Activated CD4-positive, alpha-beta T cell treated with anti-CD3 and anti-CD28 coated beads, Interleukin-2, amount 50 U/mL, for 48 hours (primary cell): ENCODE measurements around the gene CDK5RAP3.
"Not testable (repeated sequence)": the region's sequence is repeated elsewhere in the genome, so short reads cannot be mapped to it uniquely, and the experiment has no call there.

ENCODE experiments used
- DNase-seq, 2 experiments: peaks; one replicate each; pipeline ENCODE4 v3.0.0-alpha.2; 2020

The CDK5RAP3 gene

GRCh38 chr17:48001657-48002056 lies 30.7 kb downstream of the CDK5RAP3 start:
- not testable (repeated sequence) for DNase-seq

DNA sequence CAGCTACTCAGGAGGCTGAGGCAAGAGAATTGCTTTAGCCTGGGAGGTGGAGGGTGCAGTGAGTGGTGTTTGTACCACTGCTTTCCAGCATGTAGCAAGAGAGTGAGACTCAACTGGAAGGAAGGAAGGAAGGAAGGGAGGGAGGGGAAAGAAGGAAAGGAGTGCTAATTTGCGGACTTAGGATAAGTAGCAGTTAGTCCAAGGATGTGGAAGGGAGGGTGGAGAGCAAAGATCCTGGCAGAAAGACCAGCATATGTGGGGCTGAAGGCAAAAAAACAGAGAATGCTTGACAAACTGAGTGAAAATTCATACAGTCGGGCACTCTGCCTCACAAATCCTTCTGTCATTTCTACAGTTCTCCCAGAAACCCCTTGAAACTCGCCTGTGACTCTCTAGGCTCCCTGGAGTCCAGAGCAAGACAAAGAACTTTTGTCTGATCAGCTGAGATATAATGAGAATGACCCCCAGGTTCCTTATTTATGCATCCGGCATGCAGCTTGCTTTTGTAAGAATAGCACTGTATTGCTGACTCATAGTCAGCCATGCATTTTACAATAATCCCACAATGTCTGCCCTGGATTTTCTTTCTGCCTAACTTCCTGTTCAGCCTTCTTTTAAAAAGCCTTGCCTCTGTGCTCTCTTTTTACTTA lies 31.5 kb downstream of the CDK5RAP3 start:
- no peak for DNase-seq

DNA sequence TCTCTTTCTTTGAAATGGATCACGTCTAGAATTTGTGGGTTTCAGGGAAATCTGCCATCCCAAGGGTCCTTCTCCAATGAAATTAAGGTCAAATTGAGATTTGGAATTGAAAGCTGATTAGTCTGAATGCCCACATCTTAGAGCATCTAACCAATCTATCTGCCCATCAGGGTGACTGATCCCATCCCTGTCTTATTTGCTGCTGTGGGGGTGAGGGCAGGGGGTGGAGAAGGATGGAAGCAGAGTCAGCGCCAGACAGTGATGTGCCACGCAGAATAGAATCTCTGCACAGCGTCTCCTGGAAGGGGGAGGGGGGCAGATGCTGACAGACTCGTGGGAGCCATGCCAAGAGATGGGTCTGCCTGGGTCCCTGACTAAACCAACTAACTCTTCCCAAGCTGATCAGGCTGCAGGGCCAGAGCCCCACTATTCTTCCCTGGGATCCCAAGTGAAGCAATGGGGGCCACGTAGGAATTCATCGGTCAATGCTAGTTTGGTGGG lies 32.1 kb downstream of the CDK5RAP3 start:
- DNase-seq = no peak

- no peak for DNase-seq
These were observed 32.7 kb downstream of the CDK5RAP3 start for GRCh38 chr17:48003417-48004151.

DNA sequence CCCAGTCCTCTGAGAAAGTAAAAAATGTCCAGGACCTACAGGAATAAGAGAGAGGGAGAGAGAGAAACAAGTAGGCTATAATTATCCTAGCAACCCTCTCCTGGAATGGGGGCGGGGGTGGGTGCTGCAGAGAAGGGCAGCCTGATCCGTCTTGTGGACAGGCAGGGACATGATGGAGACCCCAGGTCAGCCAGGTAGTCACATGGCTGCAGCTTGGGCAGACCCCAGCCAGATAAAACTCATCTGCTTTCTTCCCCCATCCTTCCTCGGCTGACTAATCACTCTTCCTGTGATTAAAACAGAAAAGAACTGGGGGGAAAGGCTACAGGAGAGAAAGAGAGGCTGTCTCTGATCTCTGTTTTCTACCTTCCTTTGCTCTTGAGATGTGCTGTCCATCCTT lies 34.1 kb downstream of the CDK5RAP3 start:
- no peak for DNase-seq

DNA sequence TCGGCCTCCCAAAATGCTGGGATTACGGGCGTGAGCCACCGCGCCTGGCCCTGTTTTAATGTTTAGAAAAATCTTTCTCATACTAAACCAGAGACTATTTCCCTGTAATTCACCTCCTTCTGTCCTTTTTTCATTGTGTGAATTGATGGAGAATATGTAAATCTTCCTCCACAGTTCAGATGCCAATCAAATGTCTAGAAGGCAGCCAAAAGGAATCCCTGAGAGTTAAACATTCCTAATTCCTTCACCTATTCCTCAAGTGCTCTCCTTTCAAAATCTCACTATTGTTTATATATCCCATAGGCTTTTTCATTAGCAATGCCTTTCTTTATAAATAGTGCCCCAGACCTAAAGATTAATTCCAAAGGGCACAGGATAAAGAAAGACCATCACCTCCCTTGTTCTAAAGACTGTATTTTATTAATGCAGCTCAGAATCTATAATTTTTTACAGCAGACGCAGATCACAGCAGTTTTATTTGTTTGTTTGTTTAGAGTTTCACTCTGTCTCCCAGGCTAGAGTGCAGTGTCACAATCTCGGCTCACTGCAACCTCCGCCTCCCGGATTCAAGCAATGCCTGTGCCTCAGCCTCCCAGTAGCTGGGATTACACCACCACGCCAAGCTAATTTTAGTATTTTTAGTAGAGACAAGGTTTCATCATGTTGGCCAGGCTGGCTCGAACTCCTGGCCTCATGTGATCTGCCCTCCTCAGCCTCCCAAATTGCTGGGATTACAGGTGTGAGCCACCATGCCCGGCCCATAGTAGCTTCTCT lies 36.2 kb downstream of the CDK5RAP3 start:
- DNase-seq = no peak

DNA sequence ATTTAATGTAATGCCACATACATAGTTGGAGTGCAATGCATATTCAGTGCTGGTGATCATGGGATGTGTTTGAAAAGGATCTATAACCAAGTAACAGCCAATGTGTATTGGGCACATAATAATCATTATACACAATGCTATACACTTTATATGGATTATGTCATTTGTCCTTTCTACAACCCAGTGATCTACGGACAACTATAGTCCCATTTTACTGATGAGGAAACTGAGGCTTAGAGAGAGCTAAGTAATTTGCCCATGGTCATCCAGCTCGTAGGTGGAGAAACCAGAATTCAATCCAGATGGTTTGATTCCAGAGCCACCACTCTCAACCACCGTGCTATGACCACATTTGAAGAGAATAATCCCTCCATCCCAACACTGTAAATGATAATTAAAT lies 39.3 kb downstream of the CDK5RAP3 start:
- no peak for DNase-seq

- peak; percentile 41 to 57 for DNase-seq
These were observed 40.7 kb downstream of the CDK5RAP3 start for GRCh38 chr17:48011405-48012150.

DNA sequence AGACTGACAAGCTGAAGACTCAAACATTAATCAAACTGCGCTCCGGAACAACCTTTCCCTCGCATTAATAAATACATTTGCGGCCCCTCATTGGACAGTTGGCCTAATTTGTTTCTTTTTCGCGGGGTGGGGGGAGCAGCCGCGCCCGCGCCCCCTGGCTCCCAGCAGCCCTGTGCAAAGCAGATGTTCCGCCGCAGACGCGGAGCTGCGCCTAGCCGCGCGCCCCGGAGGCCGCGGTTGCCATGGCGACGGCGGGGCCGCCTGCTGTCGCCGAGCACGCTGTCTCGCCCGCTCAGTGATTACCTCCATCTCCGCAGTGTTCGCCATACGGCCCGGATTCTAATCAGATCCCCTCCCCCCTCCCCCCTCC lies 41.2 kb downstream of the CDK5RAP3 start:
- DNase-seq = peak; percentile 59 to 66

DNA sequence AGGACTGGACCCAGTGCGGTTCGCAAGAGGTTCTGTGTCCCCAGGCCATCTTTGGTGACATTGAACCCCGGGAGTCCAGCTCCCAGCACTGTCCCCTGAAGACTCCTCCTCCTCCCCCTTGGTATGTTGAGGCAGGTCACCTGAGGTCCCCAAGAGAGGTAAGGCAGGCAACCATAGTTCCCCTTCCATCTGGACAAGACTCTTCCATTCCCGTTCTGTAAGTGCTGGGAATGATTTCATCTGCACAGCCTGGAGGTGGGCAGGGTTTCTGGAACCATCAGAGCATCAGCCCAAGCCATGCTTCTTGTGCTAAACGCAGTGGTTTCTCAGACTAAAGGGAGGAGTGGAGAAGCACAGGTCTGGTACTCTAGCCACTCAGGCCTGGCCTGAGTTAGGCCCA lies 41.7 kb downstream of the CDK5RAP3 start:
- no peak for DNase-seq

- DNase-seq = no peak
These were observed 43.1 kb downstream of the CDK5RAP3 start for GRCh38 chr17:48013876-48014594.

DNA sequence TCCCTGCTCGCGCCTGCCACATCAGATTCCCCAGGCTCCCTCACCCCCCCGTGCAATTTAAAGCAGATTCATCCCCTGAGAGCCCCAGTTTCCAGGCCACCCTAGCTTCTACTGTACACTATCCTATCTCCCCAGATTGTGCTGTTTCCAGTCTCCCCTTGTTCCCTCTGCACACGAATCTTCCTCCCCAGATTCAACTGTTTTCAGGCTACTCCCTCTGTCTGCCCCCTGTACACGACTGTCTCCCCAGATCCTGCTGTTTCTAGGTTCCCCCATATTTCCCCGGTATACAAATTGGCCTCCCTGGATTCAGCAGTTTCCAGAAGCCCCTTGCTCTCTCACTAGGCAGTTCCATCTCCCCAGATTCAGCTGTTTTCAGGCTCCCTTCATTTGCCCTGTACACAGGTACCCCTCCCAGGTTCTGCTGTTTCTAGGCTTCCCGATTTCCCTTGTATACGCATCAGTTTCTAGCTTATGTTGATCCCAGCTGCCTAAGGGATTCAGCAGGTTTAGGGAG lies 43.7 kb downstream of the CDK5RAP3 start:
- no peak for DNase-seq

GRCh38 chr17:48016112-48016511 lies 45.2 kb downstream of the CDK5RAP3 start:
- DNase-seq = no peak

DNA sequence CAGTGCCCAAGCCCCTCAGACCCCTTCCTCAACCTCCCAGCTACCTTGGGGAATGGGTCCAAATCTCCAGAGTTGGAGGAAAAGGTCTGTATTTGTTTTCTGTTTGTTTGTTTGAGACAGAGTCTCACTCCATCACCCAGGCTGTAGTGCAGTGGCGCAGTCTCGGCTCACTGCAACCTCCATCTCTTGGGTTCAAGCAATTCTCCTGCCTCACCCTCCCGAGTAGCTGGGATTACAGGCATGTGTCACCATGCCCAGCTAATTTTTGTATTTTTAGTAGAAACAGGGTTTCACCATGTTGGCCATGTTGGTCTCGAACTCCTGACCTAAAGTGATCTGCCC lies 46.9 kb downstream of the CDK5RAP3 start:
- DNase-seq = not testable (repeated sequence)

DNA sequence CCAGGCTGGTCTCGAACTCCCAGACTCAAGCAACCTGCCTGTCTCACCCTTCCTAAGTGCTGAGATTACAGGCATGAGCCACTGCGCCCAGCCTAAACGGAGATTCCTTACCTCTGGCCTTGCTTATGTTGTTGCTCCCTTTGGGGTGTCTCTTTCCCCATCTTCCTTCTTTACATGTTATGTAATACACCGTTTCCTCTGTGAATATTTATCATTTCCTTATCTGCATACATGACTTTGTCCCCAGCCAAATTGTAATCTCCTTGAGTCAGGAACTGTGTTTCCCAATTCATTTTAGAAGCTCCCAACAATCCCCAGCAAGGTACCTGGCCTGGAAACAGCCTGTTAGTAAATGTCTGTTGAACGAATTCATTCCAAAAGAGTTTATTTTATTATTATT lies 51.0 kb downstream of the CDK5RAP3 start:
- DNase-seq = no peak

- no peak for DNase-seq
These were observed 52.0 kb downstream of the CDK5RAP3 start for GRCh38 chr17:48022901-48023300.

DNA sequence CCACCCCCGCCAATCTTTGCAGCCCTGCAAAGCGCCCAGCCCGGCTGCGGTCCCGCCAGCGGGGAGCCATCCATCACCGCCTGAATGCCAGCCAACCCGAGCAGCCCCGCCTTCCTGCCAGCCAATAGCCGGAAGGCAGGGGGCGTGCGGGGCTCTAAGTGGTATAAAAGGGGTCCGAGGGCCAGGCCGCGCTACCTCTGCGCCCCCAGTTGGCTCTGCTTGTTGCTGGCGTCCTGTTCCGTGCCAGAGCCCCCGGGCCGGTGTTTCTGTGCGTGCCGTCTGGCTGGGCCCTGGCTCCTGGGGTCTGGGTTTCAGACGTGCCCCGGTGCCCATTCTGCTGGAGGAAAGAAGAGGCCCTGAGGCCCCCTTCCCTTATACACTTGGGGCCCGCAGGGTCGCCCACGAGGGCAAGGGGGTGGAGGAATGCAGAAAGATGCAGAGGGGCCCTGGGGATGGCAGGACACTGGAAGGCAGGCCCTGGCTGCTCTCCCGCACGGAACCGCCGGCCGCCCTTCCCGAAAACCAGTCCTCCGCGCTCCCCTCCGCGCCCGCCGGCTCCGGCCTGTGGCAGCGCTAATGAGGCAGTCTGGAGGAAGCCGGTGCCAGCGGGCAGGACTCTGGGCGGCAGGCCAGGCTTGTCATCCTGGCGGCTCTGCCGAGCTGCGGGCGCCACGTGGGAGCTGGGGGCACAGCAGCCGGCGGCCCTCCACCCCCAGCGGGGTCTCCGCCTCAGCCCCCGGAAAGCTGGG lies 52.7 kb downstream of the CDK5RAP3 start:
- DNase-seq = peak; percentile 45 to 60

GRCh38 chr17:48024149-48025039 lies 53.5 kb downstream of the CDK5RAP3 start:
- DNase-seq = peak; percentile 55 to 62

DNA sequence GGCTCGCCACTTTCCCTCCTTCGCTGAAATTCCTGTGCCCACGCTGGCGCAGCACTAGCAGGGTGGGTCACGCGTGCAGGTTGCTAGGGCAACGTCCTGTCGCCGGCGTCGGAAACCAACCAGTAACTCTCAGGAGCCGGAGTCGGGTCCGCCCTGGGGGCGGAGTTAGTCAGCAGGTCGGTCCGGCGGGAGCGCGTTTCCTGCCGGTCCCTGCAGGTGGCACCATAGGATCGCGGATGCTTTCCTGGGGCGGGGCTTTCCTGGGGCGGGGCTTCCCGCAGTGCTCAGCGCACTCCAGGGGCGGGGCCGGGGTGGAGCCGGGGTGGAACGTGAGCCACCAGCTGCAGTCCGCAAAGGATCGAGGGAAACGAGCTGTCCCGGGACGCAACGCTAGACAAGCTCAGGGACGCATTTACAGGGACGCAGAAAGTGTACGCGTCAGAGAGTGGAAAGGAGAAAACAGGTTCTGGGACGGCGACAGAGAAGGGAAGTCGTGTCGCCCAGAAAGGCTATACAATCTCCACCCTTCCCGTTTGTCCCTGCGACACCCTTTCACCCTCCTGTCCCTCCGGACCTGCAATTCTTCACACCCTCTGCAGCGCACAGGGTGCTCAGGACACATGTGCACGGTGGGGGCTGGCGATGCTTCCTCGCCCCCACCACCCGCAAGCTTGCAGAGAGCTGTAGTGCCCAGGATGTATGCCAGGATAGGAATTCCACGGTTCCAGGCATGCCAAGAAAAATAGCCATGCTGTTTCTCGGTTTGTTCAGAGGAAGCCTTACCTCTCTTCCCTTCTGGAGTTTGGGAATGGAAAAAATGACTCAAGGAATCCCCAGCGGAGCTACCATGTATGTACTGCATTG lies 54.4 kb downstream of the CDK5RAP3 start:
- DNase-seq = peak; percentile 98
